Lung (tissue), 12 donors: Measurements from ENCODE around the gene FAM221B. TPM values are rescaled to one million over a fixed set of nuclear protein-coding genes. Genes with fewer than 3 reads are reported as not detected.

ENCODE experiments used
- ATAC-seq: fragments of 200-7000 bp; cut with Tn5 transposase; one replicate; pipeline ENCODE4 v1.9.1; 2020; ENCODE audit warnings: moderate number of reproducible peaks; ENCODE audit not compliant: insufficient read depth, low FRiP score
- DNase-seq, 3 donors: peaks; one replicate each; pipeline ENCODE4 v3.0.0-alpha.2; 2013 to 2017
- H3K27ac ChIP-seq, 2 donors: one replicate each; pipeline ENCODE4 v1.5.1; 2013; ENCODE audit warnings: mild to moderate bottlenecking in 2 of 2, moderate library complexity in 2 of 2, control low read depth in 1 of 2, inconsistent platforms in 1 of 2, low read depth in 1 of 2, low read length in 1 of 2
- H3K27me3 ChIP-seq, 3 donors: one replicate each; pipeline ENCODE4 v1.5.1; 2013; ENCODE audit warnings: low read length in 2 of 3; ENCODE audit not compliant: control insufficient read depth in 3 of 3, insufficient read depth in 3 of 3
- H3K36me3 ChIP-seq, 4 donors: one replicate each; pipeline ENCODE4 v1.5.1; 2013; ENCODE audit warnings: low read length in 4 of 4, mild to moderate bottlenecking in 1 of 4, moderate library complexity in 1 of 4; ENCODE audit not compliant: control insufficient read depth in 4 of 4, insufficient read depth in 4 of 4
- H3K4me1 ChIP-seq, 5 donors: one replicate each; pipeline ENCODE4 v1.5.1; 2013; ENCODE audit warnings: low read length in 5 of 5, mild to moderate bottlenecking in 2 of 5, moderate library complexity in 1 of 5; ENCODE audit not compliant: control insufficient read depth in 5 of 5, insufficient read depth in 5 of 5
- H3K4me3 ChIP-seq: one replicate; pipeline ENCODE4 v1.5.1; 2013; ENCODE audit warnings: mild to moderate bottlenecking, control low read depth, moderate library complexity
- H3K9ac ChIP-seq, 2 donors: one replicate each; pipeline ENCODE4 v1.5.1; 2013; ENCODE audit warnings: low read length in 2 of 2, control low read depth in 1 of 2; ENCODE audit not compliant: insufficient read depth in 1 of 2
- H3K9me3 ChIP-seq, 4 donors: one replicate each; pipeline ENCODE4 v1.5.1; 2013; ENCODE audit warnings: low read length in 3 of 4, mild to moderate bottlenecking in 1 of 4, moderate library complexity in 1 of 4; ENCODE audit not compliant: control insufficient read depth in 4 of 4, insufficient read depth in 3 of 4
- WGBS, 2 donors: extraction: QIAGEN DNeasy Blood & Tissue Kit; methylation state at CpG; one replicate each; pipeline ENCODE4 v1.1.7; 2013; 5-methylcytosine and 5-hydroxymethylcytosine counted together
- polyA plus RNA-seq, 2 donors: library from polyadenylated mRNA; stranded (reverse); fragments of 200-250 nt; gene quantifications; one replicate each; pipeline ENCODE4 v1.2.1, GENCODE V29; 2013
- total RNA-seq, 2 donors: library from RNA; depleted of rRNA in 1 of 2; stranded (reverse); fragments of >200 nt in 1 of 2; gene quantifications; one replicate each; pipeline ENCODE4 v1.2.1, GENCODE V29; 2014 to 2021
- TF ChIP-seq, protein P1 (sequence below): IDR thresholded peaks from 2 replicates; pipeline ENCODE4 v1.5.1; 2012; ENCODE audit warnings: mild to moderate bottlenecking; ENCODE audit errors: control extremely low read depth, extremely low read depth
- donor health status: control.
- donor health status: control.
- donor health status: Bipolar disorder and iron deficiency.
- donor health status: healthy.
- donor health status: DM: yes; HTN: yes; CAD: no.

Gene FAM221B
- total and polyA plus RNA-seq, 4 donors, result 0.10 to 0.25 (median 0.13) TPM

DNA sequence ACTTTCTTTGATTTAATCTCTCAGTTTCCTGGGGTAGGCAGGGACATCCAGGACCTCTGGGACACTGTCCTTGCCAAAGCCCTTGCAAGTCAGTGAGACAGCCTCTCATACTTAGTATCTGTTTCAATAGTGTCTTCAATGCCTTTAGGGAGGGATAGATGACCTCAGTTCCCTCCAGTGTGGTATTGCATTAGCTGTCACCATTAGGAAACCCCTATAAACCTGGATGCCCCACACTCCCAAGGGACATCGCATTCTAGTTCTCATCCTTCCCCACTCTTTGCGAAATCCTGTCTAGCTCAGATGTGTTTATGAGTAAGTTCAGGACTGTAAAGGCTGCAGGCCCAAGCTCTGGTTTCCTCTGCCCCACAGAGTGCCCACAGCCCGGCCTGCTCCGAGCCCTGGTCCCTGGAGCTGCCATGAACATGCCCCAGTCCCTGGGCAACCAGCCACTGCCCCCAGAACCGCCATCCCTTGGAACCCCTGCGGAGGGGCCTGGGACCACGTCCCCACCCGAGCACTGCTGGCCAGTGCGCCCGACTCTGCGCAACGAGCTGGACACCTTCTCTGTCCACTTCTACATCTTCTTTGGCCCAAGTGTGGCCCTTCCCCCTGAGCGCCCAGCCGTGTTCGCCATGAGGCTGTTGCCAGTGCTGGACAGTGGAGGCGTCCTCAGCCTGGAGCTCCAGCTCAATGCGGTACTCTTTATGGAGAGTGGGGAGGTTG, 13.7 kb upstream of the FAM221B start:
- DNase-seq, result no peak
- TF ChIP-seq, protein P1, sequence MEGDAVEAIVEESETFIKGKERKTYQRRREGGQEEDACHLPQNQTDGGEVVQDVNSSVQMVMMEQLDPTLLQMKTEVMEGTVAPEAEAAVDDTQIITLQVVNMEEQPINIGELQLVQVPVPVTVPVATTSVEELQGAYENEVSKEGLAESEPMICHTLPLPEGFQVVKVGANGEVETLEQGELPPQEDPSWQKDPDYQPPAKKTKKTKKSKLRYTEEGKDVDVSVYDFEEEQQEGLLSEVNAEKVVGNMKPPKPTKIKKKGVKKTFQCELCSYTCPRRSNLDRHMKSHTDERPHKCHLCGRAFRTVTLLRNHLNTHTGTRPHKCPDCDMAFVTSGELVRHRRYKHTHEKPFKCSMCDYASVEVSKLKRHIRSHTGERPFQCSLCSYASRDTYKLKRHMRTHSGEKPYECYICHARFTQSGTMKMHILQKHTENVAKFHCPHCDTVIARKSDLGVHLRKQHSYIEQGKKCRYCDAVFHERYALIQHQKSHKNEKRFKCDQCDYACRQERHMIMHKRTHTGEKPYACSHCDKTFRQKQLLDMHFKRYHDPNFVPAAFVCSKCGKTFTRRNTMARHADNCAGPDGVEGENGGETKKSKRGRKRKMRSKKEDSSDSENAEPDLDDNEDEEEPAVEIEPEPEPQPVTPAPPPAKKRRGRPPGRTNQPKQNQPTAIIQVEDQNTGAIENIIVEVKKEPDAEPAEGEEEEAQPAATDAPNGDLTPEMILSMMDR, result no peak
- Histone ChIP-seq H3K27ac (no peak overlapping the region), H3K9ac (no peak overlapping the region), H3K36me3 (peaks cover 0 to 11% (median 5%) of the 10 kb centered on the region in 4 donors), H3K27me3 (no peaks in the 10 kb centered on the region), H3K4me3 (no peak overlapping the region), H3K9me3 (no peaks in the 10 kb centered on the region), H3K4me1 (peaks cover 6 to 21% (median 16%) of the 10 kb centered on the region in 5 donors)
- no peak for ATAC-seq
- WGBS, 2 donors, result 93 to 94% methylated on average over 17 of the region's 17 CpGs

DNA sequence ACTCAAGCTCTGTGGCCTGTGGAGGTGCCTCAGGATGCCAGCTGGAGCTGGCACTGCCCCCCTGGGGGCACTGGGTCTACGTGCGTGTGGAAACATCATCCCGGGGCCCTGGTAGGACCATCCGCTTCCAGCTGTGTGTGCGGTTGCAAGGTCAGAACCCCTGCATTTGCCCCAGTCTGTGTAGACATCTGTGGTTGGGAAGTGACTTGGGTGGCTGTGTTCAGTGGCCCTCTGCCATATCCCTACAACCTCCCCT, 13.0 kb upstream of the FAM221B start:
- H3K9me3 ChIP-seq, result no peaks in the 10 kb centered on the region
- H3K4me1 ChIP-seq, result peaks cover 6 to 21% (median 16%) of the 10 kb centered on the region in 5 donors
- no peak overlapping the region for H3K27ac ChIP-seq
- no peak overlapping the region for H3K4me3 ChIP-seq
- no peak overlapping the region for H3K9ac ChIP-seq
- DNase-seq, result no peak
- WGBS, 2 donors, result 83 to 93% methylated on average over 5 of the region's 5 CpGs
- peaks cover 0 to 5% (median 3%) of the 10 kb centered on the region in 4 donors for H3K36me3 ChIP-seq
- TF ChIP-seq, protein P1, result no peak
- H3K27me3 ChIP-seq, result no peaks in the 10 kb centered on the region
- ATAC-seq, result no peak

DNA sequence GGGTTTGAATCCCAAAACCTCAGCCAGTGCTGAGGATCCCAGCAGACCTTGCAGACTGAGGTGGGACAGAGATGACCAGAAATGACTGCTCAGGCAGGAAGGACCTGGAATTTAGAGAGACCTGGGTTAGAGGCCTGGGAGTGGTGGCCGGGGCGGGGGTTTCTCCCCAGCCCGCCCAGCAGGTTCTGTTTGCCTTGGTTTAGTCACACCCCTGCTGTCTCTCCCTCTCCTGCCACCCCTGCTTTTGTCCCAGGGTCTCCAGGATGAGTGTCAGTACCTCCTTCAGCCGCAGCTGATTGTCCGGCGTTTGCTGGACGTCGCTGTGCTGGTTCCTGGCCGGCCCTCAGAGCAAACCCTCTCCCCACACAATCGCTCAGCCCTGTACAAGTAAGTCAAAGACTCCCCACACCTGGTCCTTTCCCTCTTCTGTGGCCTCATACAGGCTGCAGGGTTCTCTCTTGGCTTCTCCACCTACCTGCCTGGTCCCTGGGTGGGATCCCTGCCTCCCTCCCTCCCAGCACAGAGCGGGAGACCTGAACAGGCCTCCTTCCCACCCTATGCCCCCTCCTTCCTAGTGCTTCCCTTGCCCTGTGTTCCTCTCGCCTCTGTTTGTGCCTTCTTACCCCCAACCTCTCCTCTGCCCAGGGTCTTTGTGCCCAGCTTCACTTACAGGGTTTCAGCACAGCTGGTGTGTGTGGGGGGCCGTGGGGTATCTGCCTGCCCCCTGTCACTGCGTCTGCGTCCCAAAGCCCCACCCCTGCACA, 12.5 kb upstream of the FAM221B start:
- Histone ChIP-seq H3K4me1 (peaks cover 6 to 21% (median 16%) of the 10 kb centered on the region in 5 donors), H3K27me3 (no peaks in the 10 kb centered on the region), H3K9me3 (no peaks in the 10 kb centered on the region), H3K27ac (no peak overlapping the region), H3K4me3 (no peak overlapping the region), H3K9ac (no peak overlapping the region), H3K36me3 (peaks cover 0 to 5% (median 2%) of the 10 kb centered on the region in 4 donors)
- DNase-seq, result no peak
- TF ChIP-seq, protein P1, result no peak
- ATAC-seq, result no peak
- 91 to 96% methylated on average over 15 of the region's 15 CpGs for WGBS, 2 donors
